COLO829 (cell line): Measurements from ENCODE around the gene SLC8B1.
"Not testable (repeated sequence)": the region's sequence is repeated elsewhere in the genome, so short reads cannot be mapped to it uniquely, and the experiment has no call there.

Experiments
- DNase-seq: peaks from one replicate; pipeline ENCODE4 v3.0.0; 2012; ENCODE audit warnings: low spot score

SLC8B1 gene

DNA sequence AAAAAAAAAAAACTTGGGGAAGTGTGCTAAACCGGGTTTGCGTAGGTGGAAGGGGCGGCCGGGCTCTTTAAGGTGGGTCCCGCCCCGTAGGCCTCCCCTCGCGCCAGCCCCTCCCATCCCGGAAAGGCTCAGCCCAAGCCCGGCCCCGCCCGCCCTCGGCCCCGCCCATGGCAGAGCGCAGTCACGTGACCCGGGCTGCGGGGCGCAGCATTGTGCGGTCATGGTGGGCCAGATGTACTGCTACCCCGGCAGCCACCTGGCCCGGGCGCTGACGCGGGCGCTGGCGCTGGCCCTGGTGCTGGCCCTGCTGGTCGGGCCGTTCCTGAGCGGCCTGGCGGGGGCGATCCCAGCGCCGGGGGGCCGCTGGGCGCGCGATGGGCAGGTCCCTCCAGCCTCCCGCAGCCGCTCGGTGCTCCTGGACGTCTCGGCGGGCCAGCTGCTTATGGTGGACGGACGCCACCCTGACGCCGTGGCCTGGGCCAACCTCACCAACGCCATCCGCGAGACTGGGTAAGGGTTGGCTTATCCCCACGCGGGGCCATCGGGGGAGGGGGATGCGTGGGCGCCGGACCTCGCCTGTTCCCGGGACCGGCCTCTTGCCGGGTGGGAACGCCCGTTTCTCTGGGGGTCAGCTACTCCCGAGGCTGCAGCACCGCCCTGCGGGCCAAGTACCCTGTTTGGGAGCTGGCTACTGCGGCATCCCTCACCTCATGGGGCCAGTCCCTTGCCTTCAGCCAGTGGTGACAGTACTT is 23.6 kb upstream of the SLC8B1 start, which contains the start of gene PLBD2:
PLBD2 (plus strand) TSS at position 207 of the 752 bp plus-strand sequence; CDS start at position 221, 14 bp downstream.
- peak; percentile 95 for DNase-seq

- not testable (repeated sequence) for DNase-seq
Observed at GRCh38 chr12:113354192-113354591, 19.3 kb upstream of the SLC8B1 start.

DNA sequence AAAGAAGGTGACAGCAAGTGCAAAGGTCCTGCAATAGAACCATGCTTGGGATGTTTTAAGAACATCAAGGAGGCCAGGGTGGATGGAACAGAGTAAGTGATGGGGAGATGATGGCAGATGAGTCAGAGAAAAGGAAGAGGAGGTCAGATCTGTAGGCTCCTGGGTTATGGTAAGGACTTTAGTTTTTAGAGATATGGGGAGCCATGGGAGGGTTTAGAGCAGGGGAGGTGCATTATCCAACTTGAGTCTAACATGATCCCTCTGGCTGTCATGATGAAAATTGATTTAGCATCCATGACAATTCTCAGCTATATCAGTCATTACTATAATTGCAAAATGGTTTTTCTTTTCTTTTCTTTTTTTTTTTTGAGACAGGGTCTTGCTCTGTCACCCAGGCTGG is 16.2 kb upstream of the SLC8B1 start:
- DNase-seq: no peak

GRCh38 chr12:113348849-113349536 is 14.1 kb upstream of the SLC8B1 start:
- DNase-seq: no peak

DNA sequence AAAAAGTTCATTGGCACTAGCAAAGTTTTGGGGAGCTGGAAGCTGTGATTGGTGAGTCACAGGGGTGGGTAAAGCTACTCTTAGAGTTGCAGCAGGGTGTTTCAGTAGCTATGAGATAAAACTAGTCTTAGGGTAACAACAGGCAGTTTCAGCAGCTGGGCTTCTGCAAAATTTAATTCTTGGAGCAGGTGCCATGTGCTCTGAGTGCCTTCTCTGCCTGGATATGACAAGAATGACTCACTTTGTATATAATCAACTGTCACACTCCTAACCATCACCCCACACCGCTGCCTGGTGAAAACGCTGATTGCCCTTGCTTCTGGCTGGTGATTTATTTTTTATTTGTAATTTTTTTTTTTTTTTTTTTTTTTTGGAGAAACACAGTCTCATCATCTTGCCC is 13.0 kb upstream of the SLC8B1 start:
- no peak for DNase-seq

DNA sequence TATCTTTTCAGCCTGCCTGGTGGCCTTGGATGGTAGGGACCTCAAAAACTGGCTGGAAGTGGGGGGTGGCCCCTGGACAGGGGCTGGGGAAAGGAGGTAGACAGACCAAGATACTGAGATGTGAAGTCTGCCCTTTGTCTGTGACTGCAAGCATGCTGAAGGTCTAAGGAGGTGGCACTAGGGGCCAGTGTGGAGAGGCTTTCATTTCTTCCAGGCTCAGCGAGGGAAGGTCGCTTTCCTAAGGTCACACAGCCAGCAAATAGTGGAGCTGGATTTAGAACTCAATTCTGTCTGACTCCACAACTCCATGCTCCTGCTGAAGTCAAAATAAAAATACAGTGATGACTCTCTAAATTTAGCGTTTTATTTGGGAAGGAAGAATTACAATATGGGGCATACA is 12.2 kb upstream of the SLC8B1 start:
- no peak for DNase-seq

DNA sequence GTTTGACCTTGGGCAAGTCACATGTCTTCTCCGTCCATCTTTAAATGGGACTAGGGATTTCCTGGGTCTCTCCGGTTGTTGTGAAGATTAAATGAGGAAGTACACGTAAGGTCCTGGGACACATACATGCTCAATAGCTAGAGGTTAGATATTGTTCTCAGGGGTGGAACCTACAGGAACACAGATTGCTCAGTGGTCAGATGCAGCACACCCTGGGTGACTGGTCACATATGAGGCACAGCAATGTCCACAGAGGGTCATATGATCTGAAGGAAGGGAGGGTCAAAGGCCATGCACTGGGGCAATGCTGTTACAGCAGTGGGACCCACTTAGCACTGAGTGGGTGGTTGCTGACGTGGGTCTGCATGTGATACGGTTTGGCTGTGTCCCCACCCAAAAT is 11.4 kb upstream of the SLC8B1 start:
- no peak for DNase-seq

DNA sequence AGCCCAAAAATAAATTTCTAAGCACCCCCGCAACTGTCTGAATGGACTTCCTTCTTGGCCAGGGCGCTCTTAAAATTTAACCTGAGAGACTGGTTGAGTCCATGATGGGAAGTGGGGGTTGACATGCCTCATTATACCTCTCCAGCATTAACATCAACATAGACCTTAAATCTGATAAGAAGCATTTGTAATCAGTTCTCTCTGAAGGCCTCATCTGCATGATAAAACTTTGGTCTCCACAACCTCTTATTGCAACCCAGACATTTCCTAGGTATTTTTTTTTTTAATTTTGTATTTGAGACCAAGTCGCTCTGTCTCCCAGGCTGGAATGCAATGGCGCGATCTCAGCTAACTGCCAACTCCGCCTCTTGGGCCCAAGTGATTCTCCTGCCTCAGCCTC is 10.4 kb upstream of the SLC8B1 start:
- no peak for DNase-seq

DNA sequence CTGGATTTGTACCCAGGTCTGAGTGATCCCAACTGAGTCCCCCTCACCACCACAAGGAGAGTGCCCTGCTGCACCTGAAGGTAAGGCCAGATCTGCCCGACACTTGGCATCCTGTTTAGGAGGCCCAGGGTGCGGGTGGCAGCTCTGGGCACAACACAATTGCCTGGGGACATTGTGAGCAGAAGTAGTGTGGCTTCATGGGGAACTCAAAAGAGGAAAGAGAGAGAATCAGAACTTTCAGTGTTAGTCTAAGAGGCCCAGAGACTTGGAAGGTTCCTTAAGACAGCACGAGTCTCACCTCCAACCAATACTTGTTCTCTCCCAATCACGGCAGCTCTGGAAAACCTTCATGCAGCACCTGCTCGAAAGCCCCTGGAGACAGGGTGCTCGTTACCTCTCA is 6.6 kb upstream of the SLC8B1 start:
- DNase-seq: no peak

DNA sequence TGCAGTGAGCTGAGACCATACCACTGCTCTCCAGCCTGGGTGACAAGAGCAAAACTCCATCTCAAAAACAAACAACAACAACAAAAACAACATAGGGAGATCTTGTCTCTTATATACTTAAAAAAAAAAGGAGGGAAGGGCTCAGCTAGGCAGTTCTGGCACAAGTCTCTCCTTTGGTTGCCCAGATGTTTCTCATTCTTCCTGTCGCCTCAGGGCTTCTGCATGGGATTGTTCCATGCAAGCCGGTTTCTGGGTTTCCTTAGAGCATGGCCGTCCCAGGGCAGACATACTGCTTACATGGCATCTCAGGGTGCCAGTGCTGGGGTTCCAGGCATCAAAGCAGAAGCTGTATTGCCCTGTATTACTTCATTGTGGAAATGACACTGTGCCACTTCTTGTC is 5.2 kb upstream of the SLC8B1 start:
- no peak for DNase-seq

GRCh38 chr12:113339540-113339939 is 4.6 kb upstream of the SLC8B1 start:
- no peak for DNase-seq

DNA sequence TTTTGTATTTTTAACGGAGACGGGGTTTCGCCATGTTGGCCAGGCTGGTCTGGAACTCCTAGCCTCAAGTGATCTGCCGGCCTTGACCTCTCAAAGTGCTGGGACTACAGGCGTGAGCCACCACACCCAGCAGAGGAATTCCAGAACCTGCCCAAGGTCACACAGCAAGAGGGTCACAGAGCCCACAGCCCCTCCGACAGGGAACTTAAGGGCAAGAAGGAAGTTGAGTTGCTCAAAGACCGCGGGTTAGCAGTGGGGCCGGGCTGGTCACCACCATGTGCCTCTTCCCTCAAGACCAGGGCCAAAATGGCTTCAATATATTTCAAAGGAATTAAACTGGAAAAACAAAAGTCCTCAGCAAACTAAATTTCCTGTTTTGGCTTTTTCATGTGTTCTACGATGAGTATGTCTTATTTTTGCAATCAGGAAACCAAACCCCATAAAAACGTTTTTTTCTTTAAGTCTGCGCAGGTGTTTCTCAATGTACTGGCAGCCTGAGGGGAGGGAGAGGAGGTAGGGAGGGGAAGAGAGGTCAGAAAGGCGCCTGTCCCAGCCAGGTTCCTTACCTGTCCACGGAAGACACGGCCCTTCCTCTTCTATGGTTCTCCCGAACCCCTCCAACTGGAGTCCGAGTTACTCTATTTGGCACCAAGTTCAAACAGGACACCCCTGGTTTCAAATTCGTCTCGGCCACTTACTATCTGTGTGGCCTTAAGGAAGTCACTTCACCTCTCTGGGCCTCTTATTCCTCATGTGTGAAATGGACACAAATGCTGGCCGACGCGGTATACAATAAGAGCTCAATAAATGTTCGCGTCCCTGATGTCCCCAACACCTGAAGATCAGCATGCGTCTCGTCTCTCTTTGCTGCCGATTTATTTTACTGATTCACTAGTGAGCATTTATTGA is 778 bp downstream of the SLC8B1 start:
- DNase-seq: no peak

DNA sequence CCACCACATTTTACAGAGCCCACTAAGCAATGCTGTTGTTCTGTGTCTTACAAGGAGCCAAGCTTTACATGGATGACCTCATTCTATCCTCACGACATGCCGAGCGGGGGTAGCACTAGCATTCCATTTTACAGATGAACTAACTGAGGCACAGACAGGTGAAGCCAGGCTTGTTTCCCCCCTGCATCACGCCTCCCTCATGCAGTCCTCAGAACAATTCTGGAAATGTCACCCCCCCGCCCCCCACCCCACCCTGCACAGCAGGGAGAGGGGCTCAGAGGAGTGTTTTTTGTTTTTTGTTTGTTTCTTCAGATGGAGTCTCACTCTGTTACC is 1.5 kb downstream of the SLC8B1 start:
- no peak for DNase-seq

GRCh38 chr12:113332688-113333417 is 2.1 kb downstream of the SLC8B1 start:
- no peak for DNase-seq

DNA sequence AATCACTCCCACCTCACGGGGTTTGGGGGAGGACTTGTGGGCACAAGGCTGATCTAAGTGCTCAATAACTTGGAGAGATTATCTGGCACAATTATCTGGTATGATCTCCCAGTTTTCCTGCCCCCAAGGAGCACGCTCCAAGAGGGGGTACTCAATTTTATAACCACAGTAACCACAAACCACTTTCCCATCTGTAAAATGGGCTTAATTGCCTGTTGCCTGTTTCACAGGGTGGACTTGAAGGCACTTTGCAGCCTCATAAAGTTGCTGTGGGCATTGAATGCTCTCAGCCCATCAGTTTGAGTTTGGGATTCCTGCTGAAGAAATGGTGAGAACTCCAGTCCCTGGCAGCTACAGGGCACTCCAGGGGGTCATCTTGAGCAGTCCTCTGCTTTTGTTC is 4.4 kb downstream of the SLC8B1 start:
- no peak for DNase-seq

DNA sequence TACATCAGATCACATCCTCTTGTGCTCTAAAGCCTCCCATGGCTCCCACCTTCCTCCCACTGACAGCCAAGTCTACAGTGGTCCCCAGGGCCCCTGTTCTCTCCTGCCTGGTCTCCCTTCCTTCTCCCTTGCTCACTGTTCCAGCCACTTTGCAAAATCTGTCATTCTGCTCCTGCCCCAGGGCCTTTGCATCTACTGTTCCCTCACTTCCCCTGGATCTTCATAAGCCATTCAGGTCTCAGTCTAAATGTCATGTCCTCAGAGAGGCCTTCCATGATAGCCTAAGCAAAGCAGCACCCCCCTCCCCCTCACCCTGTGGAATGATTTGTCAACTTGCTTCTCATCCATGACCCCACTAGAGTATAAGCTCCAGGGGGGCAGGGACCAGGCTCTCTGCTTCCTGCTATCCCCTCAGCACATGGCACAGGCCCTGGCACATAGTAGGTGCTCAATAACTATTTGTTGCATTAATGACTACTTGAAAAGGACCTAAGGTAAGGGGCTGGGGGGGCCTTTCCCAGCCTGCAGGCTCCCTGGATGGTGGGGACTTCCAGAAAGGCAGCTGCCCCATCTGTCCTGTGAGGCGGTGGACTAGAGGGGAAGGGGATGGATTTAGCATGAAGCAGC is 5.0 kb downstream of the SLC8B1 start:
- DNase-seq: no peak

DNA sequence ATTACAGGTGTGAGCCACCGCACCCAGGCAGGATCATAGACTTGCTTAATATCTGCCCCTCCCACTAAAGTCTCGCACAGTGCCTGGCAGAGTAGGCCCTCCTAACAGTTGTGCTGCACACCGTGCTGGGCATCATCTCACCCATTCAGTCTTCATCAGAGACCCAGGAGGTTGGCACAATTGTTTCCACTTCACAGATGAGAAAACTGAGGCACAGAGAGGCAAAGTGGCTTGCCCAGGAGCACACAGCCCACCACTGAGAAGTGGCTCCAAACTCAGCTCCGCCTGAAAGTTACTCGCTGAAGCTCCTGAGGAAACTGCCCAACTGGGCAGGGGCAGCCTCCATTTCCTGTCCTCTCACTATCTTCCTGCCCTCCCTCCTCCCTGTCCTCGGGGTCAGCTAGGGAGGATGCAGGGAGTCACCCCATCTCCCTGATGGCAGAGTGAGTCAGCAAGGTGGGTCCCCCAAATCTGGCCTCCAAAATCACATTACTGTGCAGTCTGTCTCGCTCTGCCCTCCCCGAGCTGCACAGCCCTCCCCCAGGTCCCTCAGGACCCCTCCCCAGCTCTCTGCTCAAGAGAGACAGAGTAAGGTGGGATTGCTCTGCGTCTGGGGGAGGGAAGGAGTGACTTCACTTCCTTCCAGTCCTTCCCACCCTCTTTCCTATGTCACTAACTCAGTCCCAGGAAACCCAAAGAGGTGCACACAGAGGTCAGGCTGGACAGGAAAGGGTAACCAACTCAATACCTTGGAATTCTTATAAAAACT is 5.7 kb downstream of the SLC8B1 start:
- DNase-seq: no peak

GRCh38 chr12:113328368-113328889 is 6.5 kb downstream of the SLC8B1 start:
- no peak for DNase-seq

GRCh38 chr12:113326775-113327395 is 8.0 kb downstream of the SLC8B1 start:
- no peak for DNase-seq

GRCh38 chr12:113325916-113326315 is 9.0 kb downstream of the SLC8B1 start:
- no peak for DNase-seq
